GM12892 (cell line): ENCODE measurements around the gene CDC42BPG.

Experiments used
- POLR2A ChIP-seq: IDR thresholded peaks from 2 replicates; pipeline ENCODE4 v1.6.1; 2011; ENCODE audit warnings: low read depth, low read length, control low read depth
- POLR2AphosphoS5 ChIP-seq: IDR thresholded peaks from 2 replicates; pipeline ENCODE4 v1.6.1; 2011; ENCODE audit warnings: low read depth, low read length, control low read depth
- TAF1 ChIP-seq: IDR thresholded peaks from 2 replicates; pipeline ENCODE4 v1.6.1; 2011; ENCODE audit warnings: low read depth, mild to moderate bottlenecking, control low read depth, low read length, borderline replicate concordance

DNA sequence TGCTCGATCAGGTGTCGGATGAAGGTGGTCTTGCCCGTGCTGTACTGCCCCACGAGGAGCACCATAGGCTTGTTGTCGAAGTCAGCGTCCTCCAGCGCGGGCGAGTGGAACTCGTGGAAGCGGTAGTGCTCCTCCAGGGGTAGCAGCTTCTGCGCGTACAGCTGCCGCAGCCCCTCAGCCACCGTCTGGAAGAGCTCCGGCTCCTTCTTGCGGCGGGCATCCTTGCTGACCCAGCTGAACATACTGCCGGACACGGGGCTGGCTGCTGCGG lies 33.7 kb upstream of the CDC42BPG start:
- no peak for TF ChIP-seq POLR2A
- no peak for TF ChIP-seq POLR2AphosphoS5
- no peak for TF ChIP-seq TAF1
